Measurements from ENCODE around the gene BMP6. TPM values are rescaled to one million over a fixed set of nuclear protein-coding genes. Genes with fewer than 3 reads are reported as not detected.
A peak's percentile ranks its signal among the peaks of the same experiment; 100 is the strongest.

BMP6 gene
- total and polyA plus RNA-seq, 9 donors = 0.51 to 2.4 (median 1.4) TPM

DNA sequence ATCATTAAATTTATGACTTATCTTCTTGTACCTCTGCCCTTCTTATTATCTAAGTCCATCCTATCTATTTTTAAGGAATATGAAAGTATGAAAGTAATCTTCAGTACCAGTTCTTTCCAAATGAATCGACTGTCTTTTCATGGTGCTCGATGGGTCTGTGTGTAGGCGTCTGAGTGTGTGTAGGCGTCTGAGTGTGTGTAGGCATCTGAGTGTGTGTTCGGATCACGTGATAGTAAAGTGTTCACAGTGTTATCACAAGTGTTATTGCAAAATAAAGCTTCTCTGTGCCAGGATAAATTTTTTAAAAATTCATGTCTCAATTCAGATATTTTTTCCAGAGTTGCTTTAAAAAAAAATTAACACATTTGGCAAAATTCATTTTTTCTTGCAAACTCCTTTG is 58.3 kb downstream of the BMP6 start:
- 87% methylated on average over 4 of the region's 6 CpGs for WGBS (ENCODE audit: insufficient coverage)
- no peak for DNase-seq
- Histone ChIP-seq H3K4me3 (ENCODE audit: low read length) (no peak overlapping the region), H3K4me1 (ENCODE audit: control insufficient read depth, insufficient read depth, low read length) (peaks cover 17% of the 10 kb centered on the region), H3K36me3 (ENCODE audit: control insufficient read depth, insufficient read depth, low read length) (no peaks in the 10 kb centered on the region), H3K9me3 (replicated peaks; ENCODE audit: control insufficient read depth, low read depth, low read length) (no peaks in the 10 kb centered on the region), H3K27me3 (ENCODE audit: control insufficient read depth, insufficient read depth, low read length) (no peaks in the 10 kb centered on the region), H3K27ac (ENCODE audit: low read length) (no peak overlapping the region)

GRCh38 chr6:7784706-7785105 is 58.8 kb downstream of the BMP6 start:
- DNase-seq = no peak
- H3K4me1 ChIP-seq (ENCODE audit: control insufficient read depth, insufficient read depth, low read length) = peaks cover 17% of the 10 kb centered on the region
- H3K4me3 ChIP-seq (ENCODE audit: low read length) = no peak overlapping the region
- H3K36me3 ChIP-seq (ENCODE audit: control insufficient read depth, insufficient read depth, low read length) = no peaks in the 10 kb centered on the region
- H3K27me3 ChIP-seq (ENCODE audit: control insufficient read depth, insufficient read depth, low read length) = no peaks in the 10 kb centered on the region
- H3K9me3 ChIP-seq (replicated peaks; ENCODE audit: control insufficient read depth, low read depth, low read length) = no peaks in the 10 kb centered on the region
- WGBS (ENCODE audit: insufficient coverage) = no CpG with 5 or more reads among the region's 2 CpGs
- H3K27ac ChIP-seq (ENCODE audit: low read length) = no peak overlapping the region

GRCh38 chr6:7785243-7786035 is 59.5 kb downstream of the BMP6 start:
- DNase-seq = peak; percentile 92
- no peak overlapping the region for H3K4me3 ChIP-seq (ENCODE audit: low read length)
- H3K27ac ChIP-seq (ENCODE audit: low read length) = peak overlapping the region; percentile 90

DNA sequence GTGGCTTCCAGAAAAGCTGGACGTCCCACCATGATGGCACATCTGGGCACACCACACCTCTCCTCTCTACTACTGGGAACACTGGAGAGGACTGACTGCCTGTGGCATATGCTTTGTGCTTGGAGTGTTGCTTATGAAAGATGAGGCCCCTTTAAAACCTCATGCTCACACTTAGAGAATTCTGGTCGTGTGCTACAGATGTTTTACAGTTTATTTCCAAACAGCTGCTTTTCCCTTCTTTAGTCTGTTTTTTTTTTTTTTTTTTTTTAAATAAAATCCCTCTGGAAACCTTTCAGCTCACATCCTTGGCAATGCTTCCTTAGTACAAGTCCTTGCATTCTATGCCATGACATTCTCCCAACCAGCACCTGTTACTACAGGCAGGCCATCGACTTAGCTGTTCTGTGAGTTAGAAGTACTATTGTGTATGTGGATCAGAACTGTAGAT is 60.3 kb downstream of the BMP6 start:
- Histone ChIP-seq H3K9me3 (replicated peaks; ENCODE audit: control insufficient read depth, low read depth, low read length) (no peaks in the 10 kb centered on the region), H3K27me3 (ENCODE audit: control insufficient read depth, insufficient read depth, low read length) (no peaks in the 10 kb centered on the region), H3K4me1 (ENCODE audit: control insufficient read depth, insufficient read depth, low read length) (peaks cover 17% of the 10 kb centered on the region), H3K36me3 (ENCODE audit: control insufficient read depth, insufficient read depth, low read length) (no peaks in the 10 kb centered on the region), H3K27ac (ENCODE audit: low read length) (peak overlapping the region; percentile 90), H3K4me3 (ENCODE audit: low read length) (no peak overlapping the region)
- WGBS (ENCODE audit: insufficient coverage) = no CpG with 5 or more reads among the region's 3 CpGs
- DNase-seq = peak; percentile 95

More at GRCh38 chr6:7785243-7786035, 59.5 kb downstream of the BMP6 start:
- 13% methylated on average over 2 of the region's 7 CpGs for WGBS (ENCODE audit: insufficient coverage)
- Histone ChIP-seq H3K9me3 (replicated peaks; ENCODE audit: control insufficient read depth, low read depth, low read length) (no peaks in the 10 kb centered on the region), H3K4me1 (ENCODE audit: control insufficient read depth, insufficient read depth, low read length) (peaks cover 17% of the 10 kb centered on the region), H3K27me3 (ENCODE audit: control insufficient read depth, insufficient read depth, low read length) (no peaks in the 10 kb centered on the region), H3K36me3 (ENCODE audit: control insufficient read depth, insufficient read depth, low read length) (no peaks in the 10 kb centered on the region)

GRCh38 chr6:7787137-7787608 is 61.3 kb downstream of the BMP6 start:
- Histone ChIP-seq H3K27me3 (ENCODE audit: control insufficient read depth, insufficient read depth, low read length) (no peaks in the 10 kb centered on the region), H3K4me1 (ENCODE audit: control insufficient read depth, insufficient read depth, low read length) (peaks cover 17% of the 10 kb centered on the region), H3K4me3 (ENCODE audit: low read length) (no peak overlapping the region), H3K9me3 (replicated peaks; ENCODE audit: control insufficient read depth, low read depth, low read length) (no peaks in the 10 kb centered on the region), H3K36me3 (ENCODE audit: control insufficient read depth, insufficient read depth, low read length) (no peaks in the 10 kb centered on the region), H3K27ac (ENCODE audit: low read length) (peak overlapping the region; percentile 76)
- peak; percentile 96 for DNase-seq
- no CpG with 5 or more reads among the region's 5 CpGs for WGBS (ENCODE audit: insufficient coverage)

- Histone ChIP-seq H3K9me3 (replicated peaks; ENCODE audit: control insufficient read depth, low read depth, low read length) (no peaks in the 10 kb centered on the region), H3K27ac (ENCODE audit: low read length) (peak overlapping the region; percentile 76), H3K36me3 (ENCODE audit: control insufficient read depth, insufficient read depth, low read length) (no peaks in the 10 kb centered on the region), H3K4me3 (ENCODE audit: low read length) (no peak overlapping the region), H3K27me3 (ENCODE audit: control insufficient read depth, insufficient read depth, low read length) (no peaks in the 10 kb centered on the region), H3K4me1 (ENCODE audit: control insufficient read depth, insufficient read depth, low read length) (peaks cover 17% of the 10 kb centered on the region)
- no peak for DNase-seq
- no CpG with 5 or more reads among the region's 2 CpGs for WGBS (ENCODE audit: insufficient coverage)
Observed at GRCh38 chr6:7787731-7788130, 61.8 kb downstream of the BMP6 start.

GRCh38 chr6:7794509-7794908 is 68.6 kb downstream of the BMP6 start:
- WGBS (ENCODE audit: insufficient coverage) = 86% methylated on average over 1 of the region's 2 CpGs
- H3K36me3 ChIP-seq (ENCODE audit: control insufficient read depth, insufficient read depth, low read length) = no peaks in the 10 kb centered on the region
- no peaks in the 10 kb centered on the region for H3K27me3 ChIP-seq (ENCODE audit: control insufficient read depth, insufficient read depth, low read length)

DNA sequence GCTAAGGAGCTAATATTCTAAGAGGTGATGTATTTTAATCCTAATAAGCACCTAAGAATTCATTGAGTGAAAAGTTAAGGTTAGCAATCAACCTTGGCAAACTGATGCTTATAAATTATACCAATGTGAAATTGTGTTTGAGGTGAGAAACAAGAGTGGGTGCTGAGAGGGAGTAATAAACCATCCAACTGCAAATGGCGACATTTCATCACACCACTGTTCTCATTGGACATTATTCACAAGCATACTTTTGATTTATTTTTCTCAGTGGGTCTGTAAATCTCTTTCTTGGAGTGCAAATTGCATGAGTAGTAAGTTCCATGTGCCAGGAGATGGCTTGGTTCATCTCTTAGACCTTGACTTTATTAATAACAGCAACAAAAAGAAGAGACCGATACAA is 71.5 kb downstream of the BMP6 start:
- no peak for DNase-seq
- Histone ChIP-seq H3K27ac (ENCODE audit: low read length) (no peak overlapping the region), H3K4me1 (ENCODE audit: control insufficient read depth, insufficient read depth, low read length) (peaks cover 5% of the 10 kb centered on the region), H3K4me3 (ENCODE audit: low read length) (no peak overlapping the region), H3K27me3 (ENCODE audit: control insufficient read depth, insufficient read depth, low read length) (no peaks in the 10 kb centered on the region), H3K36me3 (ENCODE audit: control insufficient read depth, insufficient read depth, low read length) (no peaks in the 10 kb centered on the region), H3K9me3 (replicated peaks; ENCODE audit: control insufficient read depth, low read depth, low read length) (no peaks in the 10 kb centered on the region)
- WGBS (ENCODE audit: insufficient coverage) = no CpG with 5 or more reads among the region's 2 CpGs

More at GRCh38 chr6:7794509-7794908, 68.6 kb downstream of the BMP6 start:
- Histone ChIP-seq H3K4me1 (ENCODE audit: control insufficient read depth, insufficient read depth, low read length) (no peaks in the 10 kb centered on the region), H3K27ac (ENCODE audit: low read length) (no peak overlapping the region), H3K4me3 (ENCODE audit: low read length) (no peak overlapping the region), H3K9me3 (replicated peaks; ENCODE audit: control insufficient read depth, low read depth, low read length) (no peaks in the 10 kb centered on the region)
- DNase-seq = no peak

DNA sequence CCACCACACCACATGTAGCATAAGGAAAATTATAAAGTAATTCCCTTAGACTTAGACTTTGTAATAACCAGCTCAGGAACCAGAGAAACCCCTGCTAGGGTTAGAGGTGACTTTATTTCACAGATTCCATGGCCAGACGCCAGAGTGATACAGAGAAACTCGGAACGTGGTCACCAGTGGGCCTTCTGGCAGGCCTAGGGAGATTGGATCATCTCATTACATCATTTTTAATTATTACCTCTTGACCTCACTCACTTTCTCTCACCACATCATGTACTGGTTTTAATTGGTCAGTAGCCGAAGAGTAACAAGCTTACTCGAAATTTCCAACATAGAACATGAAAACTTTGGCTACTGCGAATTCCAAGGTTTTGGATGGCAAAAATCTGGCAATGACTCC is 72.9 kb downstream of the BMP6 start:
- Histone ChIP-seq H3K4me1 (ENCODE audit: control insufficient read depth, insufficient read depth, low read length) (peaks cover 5% of the 10 kb centered on the region), H3K4me3 (ENCODE audit: low read length) (no peak overlapping the region)
- WGBS (ENCODE audit: insufficient coverage) = 44% methylated on average over 3 of the region's 6 CpGs

GRCh38 chr6:7802662-7803061 is 76.8 kb downstream of the BMP6 start:
- Histone ChIP-seq H3K4me1 (ENCODE audit: control insufficient read depth, insufficient read depth, low read length) (peaks cover 5% of the 10 kb centered on the region), H3K4me3 (ENCODE audit: low read length) (no peak overlapping the region), H3K27ac (ENCODE audit: low read length) (no peak overlapping the region), H3K27me3 (ENCODE audit: control insufficient read depth, insufficient read depth, low read length) (no peaks in the 10 kb centered on the region), H3K36me3 (ENCODE audit: control insufficient read depth, insufficient read depth, low read length) (no peaks in the 10 kb centered on the region), H3K9me3 (replicated peaks; ENCODE audit: control insufficient read depth, low read depth, low read length) (no peaks in the 10 kb centered on the region)
- DNase-seq = no peak
- 82% methylated on average over 2 of the region's 3 CpGs for WGBS (ENCODE audit: insufficient coverage)

More for the DNA sequence above, 72.9 kb downstream of the BMP6 start:
- no peaks in the 10 kb centered on the region for H3K36me3 ChIP-seq (ENCODE audit: control insufficient read depth, insufficient read depth, low read length)
- H3K27ac ChIP-seq (ENCODE audit: low read length) = no peak overlapping the region
- no peaks in the 10 kb centered on the region for H3K9me3 ChIP-seq (replicated peaks; ENCODE audit: control insufficient read depth, low read depth, low read length)
- no peak for DNase-seq
- H3K27me3 ChIP-seq (ENCODE audit: control insufficient read depth, insufficient read depth, low read length) = no peaks in the 10 kb centered on the region

All from muscle of leg (tissue), 11 donors.